HL-60 (cell line): ENCODE results near the gene GRIFIN.

ENCODE experiments used
- DNase-seq, 2 experiments: peaks; one replicate each; pipeline ENCODE4 v3.0.0-alpha.2; 2010 to 2020; ENCODE audit warnings: low read depth in 1 of 2, low spot score in 1 of 2
- H3K27ac ChIP-seq: fragments of 250-450 bp; sonication (Bioruptor Pico); replicated peaks from 2 replicates; pipeline ENCODE4 v1.5.1; 2020; ENCODE audit warnings: mild to moderate bottlenecking, moderate library complexity
- H3K27me3 ChIP-seq: fragments of 250-450 bp; sonication (Bioruptor Pico); 2 replicates; pipeline ENCODE4 v1.5.1; 2021; ENCODE audit warnings: mild to moderate bottlenecking, moderate library complexity; ENCODE audit not compliant: insufficient read depth, poor library complexity, severe bottlenecking
- H3K4me3 ChIP-seq: replicated peaks from 2 replicates; pipeline ENCODE4 v1.5.1; 2011; ENCODE audit warnings: mild to moderate bottlenecking, control low read depth, low read length; ENCODE audit not compliant: insufficient read depth
- GABPA ChIP-seq: IDR thresholded peaks from 2 replicates; pipeline ENCODE4 v1.6.1; 2012; ENCODE audit warnings: low read depth
- POLR2AphosphoS5 ChIP-seq: IDR thresholded peaks from 2 replicates; pipeline ENCODE4 v1.6.1; 2012; ENCODE audit warnings: low read depth
- SPI1 ChIP-seq: IDR thresholded peaks from 2 replicates; pipeline ENCODE4 v1.6.1; 2012; ENCODE audit warnings: low read depth, mild to moderate bottlenecking, borderline replicate concordance
- TF ChIP-seq, protein P1 (sequence below): IDR thresholded peaks from 2 replicates; pipeline ENCODE4 v1.6.1; 2012; ENCODE audit warnings: low read depth; ENCODE audit not compliant: insufficient replicate concordance
- TF ChIP-seq, protein P2 (sequence below): IDR thresholded peaks from one replicate; pipeline ENCODE4 v1.5.1; 2011; ENCODE audit warnings: low read length, control low read depth, inconsistent platforms; ENCODE audit not compliant: insufficient read depth

Gene GRIFIN

DNA sequence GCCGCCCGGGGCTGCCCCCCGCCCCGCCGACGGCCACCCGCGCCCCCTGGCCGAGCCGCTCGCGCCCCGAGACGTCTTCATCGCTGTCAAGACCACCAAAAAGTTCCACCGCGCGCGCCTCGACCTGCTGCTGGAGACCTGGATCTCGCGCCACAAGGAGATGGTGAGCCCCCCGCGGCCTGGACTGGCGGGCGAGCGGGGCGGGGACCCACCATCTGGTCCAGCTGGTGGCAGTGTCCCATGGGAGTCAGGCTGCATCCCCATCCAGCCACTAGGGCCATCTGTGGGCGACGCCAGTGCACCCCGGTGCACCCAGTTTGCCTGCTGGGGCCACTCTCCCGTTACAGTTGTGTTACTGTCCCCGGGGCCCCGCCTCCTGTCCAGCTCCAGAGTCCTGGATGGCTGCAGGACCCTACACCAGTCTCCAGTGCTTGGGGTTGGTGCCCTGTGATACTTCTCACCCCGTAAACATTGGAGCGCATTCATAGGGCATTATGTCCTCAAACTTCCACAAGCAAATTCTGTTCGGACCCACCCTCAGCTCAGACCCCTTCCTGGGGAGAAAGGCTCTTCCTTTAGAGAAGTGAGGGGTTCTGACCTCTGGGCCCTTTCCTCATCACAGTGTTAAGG, 44.0 kb upstream of the GRIFIN start:
- no peak for TF ChIP-seq GABPA
- no peak for TF ChIP-seq SPI1
- TF ChIP-seq, protein P1, sequence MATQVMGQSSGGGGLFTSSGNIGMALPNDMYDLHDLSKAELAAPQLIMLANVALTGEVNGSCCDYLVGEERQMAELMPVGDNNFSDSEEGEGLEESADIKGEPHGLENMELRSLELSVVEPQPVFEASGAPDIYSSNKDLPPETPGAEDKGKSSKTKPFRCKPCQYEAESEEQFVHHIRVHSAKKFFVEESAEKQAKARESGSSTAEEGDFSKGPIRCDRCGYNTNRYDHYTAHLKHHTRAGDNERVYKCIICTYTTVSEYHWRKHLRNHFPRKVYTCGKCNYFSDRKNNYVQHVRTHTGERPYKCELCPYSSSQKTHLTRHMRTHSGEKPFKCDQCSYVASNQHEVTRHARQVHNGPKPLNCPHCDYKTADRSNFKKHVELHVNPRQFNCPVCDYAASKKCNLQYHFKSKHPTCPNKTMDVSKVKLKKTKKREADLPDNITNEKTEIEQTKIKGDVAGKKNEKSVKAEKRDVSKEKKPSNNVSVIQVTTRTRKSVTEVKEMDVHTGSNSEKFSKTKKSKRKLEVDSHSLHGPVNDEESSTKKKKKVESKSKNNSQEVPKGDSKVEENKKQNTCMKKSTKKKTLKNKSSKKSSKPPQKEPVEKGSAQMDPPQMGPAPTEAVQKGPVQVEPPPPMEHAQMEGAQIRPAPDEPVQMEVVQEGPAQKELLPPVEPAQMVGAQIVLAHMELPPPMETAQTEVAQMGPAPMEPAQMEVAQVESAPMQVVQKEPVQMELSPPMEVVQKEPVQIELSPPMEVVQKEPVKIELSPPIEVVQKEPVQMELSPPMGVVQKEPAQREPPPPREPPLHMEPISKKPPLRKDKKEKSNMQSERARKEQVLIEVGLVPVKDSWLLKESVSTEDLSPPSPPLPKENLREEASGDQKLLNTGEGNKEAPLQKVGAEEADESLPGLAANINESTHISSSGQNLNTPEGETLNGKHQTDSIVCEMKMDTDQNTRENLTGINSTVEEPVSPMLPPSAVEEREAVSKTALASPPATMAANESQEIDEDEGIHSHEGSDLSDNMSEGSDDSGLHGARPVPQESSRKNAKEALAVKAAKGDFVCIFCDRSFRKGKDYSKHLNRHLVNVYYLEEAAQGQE: no peak
- no peak for TF ChIP-seq POLR2AphosphoS5
- TF ChIP-seq, protein P2, sequence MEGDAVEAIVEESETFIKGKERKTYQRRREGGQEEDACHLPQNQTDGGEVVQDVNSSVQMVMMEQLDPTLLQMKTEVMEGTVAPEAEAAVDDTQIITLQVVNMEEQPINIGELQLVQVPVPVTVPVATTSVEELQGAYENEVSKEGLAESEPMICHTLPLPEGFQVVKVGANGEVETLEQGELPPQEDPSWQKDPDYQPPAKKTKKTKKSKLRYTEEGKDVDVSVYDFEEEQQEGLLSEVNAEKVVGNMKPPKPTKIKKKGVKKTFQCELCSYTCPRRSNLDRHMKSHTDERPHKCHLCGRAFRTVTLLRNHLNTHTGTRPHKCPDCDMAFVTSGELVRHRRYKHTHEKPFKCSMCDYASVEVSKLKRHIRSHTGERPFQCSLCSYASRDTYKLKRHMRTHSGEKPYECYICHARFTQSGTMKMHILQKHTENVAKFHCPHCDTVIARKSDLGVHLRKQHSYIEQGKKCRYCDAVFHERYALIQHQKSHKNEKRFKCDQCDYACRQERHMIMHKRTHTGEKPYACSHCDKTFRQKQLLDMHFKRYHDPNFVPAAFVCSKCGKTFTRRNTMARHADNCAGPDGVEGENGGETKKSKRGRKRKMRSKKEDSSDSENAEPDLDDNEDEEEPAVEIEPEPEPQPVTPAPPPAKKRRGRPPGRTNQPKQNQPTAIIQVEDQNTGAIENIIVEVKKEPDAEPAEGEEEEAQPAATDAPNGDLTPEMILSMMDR: no peak
- DNase-seq: peak in 1 of 2 experiments; percentile 54
- H3K27me3 ChIP-seq: no peaks in the 10 kb centered on the region
- no peak overlapping the region for H3K27ac ChIP-seq
- H3K4me3 ChIP-seq: peak overlapping the region; percentile 71

DNA sequence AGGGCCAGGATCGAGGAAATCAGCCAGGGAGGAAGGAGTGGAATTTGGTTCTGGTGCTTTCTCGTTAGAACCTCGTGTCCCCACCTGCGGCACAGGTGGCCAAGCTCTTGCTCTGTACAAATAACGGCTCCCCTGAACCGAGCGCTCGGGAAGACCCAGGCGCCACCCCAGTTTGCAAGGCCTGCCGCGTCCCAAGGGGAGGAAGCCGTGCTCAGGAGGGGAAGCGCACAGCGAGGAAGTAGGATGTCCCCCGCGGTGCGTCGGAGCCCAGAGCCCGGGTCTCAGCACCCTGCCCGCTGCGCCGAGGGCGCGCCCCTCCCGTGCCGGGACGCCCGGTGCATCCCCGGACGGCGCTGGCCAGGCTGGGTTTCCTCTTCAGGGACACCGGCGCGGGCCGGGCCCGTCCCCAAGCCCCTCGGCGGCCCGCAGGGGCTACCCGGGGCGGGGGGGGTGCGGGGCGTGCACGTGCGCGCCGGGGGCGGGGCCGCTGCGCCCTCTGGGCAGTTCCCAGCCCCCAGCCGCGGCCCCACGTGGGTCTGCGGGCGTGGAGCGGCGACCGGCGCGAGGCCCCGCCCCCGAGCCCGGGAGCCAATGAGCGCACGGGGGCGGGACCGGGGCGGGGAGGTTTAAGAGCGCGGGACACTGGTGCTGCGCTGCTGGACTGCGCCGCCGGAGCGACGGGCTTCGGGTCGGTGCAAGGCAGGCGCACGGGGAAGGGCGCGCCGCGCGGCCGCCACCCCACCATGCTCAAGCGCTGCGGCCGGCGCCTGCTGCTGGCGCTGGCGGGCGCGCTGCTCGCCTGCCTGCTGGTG, 43.1 kb upstream of the GRIFIN start, which contains the start of gene LFNG:
Gene LFNG, plus strand, starts transcription at position 656 of the 812 bp plus-strand sequence. Its CDS starts 88 bp downstream, at position 744.
- Histone ChIP-seq H3K27ac (peak within 1 kb of the TSS; percentile 63), H3K4me3 (peak within 1 kb of the TSS; percentile 71), H3K27me3 (no peaks in the 10 kb centered on the region)
- TF ChIP-seq POLR2AphosphoS5: peak; percentile 78
- peak; percentile 86 for TF ChIP-seq SPI1
- TF ChIP-seq GABPA: peak; percentile 71
- TF ChIP-seq, protein P1: peak; percentile 44
- TF ChIP-seq, protein P2: no peak
- DNase-seq: peak; percentile 81 to 89

DNA sequence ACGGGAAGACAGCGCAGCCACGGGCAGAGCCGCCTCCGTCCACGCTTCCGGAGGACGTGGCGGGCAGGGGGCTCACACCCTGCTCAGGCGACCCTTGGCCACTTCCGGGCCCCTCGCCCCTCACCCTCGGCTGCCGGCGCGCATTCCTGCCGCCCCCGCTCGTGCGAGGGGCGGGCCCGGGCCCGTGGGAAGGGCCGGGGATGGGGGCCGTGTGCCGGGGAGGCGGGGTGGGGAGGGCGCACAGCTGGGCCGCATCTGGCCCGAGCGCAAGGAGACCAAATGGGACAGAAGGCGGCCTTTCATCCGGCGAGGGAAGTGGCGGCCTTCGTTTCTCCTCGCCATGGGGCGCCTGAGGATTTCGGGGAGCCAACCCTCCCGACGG, 42.5 kb upstream of the GRIFIN start:
- Histone ChIP-seq H3K4me3 (peak overlapping the region; percentile 46; the same call in 1 of the 2 replicates), H3K27ac (peak overlapping the region; percentile 63), H3K27me3 (no peaks in the 10 kb centered on the region)
- no peak for DNase-seq
- TF ChIP-seq SPI1 (no peak), GABPA (no peak), POLR2AphosphoS5 (no peak)
- TF ChIP-seq, protein P2: no peak
- TF ChIP-seq, protein P1: no peak
